ENCODE results near the gene RBBP5. TPM values are rescaled to one million over a fixed set of nuclear protein-coding genes. Genes with fewer than 3 reads are reported as not detected.

Gene RBBP5
- total and polyA plus RNA-seq, 2 donors (not counting 1 experiment from before 2014, with no cell fraction given) = 6.8 to 18.5 TPM

- H2AFZ ChIP-seq (ENCODE audit: insufficient read depth, low read depth, low read length, poor library complexity, severe bottlenecking) = no peak overlapping the region
- Mint-ChIP-seq H3K4me1 (no peaks in the 10 kb centered on the region), H3K27me3 (peaks cover 11% of the 10 kb centered on the region), H3K9me3 (ENCODE audit: insufficient read depth) (no peaks in the 10 kb centered on the region), H3K27ac (no peak overlapping the region), H3K4me3 (no peak overlapping the region)
- 85% methylated on average over 2 of the region's 5 CpGs for WGBS (ENCODE audit: insufficient coverage)
- ATAC-seq (ENCODE audit: low read depth) (no peak), DNase-seq (no peak)
- TF ChIP-seq CTCF (IDR thresholded peaks at IDR 0.05) (no peak), EZH2 (IDR thresholded peaks at IDR 0.05; ENCODE audit: borderline replicate concordance, insufficient read depth, low read depth, low read length, poor library complexity, severe bottlenecking) (no peak)
- H3K4me3 ChIP-seq (ENCODE audit: control extremely low read depth in 1 of 5, extremely low read depth in 1 of 5, insufficient read depth in 1 of 5, low read depth in 2 of 5, low read length in 4 of 5) = no peak overlapping the region
- no peak overlapping the region for H3K9ac ChIP-seq (ENCODE audit: low read length)
- no peaks in the 10 kb centered on the region for H3K79me2 ChIP-seq (ENCODE audit: control insufficient read depth, insufficient read depth, low read length)
- H3K27me3 ChIP-seq (replicated peaks in 1 of 4; ENCODE audit: control extremely low read depth in 1 of 4, control insufficient read depth in 3 of 4, insufficient read depth in 4 of 4, low read length in 3 of 4) = peaks cover 0 to 4% (median 0%) of the 10 kb centered on the region in 4 experiments
- H4K20me1 ChIP-seq (ENCODE audit: control insufficient read depth, insufficient read depth, low read length, poor library complexity, severe bottlenecking) = no peaks in the 10 kb centered on the region
- no peak overlapping the region for H3K4me2 ChIP-seq (replicated peaks; ENCODE audit: low read depth, low read length, poor library complexity, severe bottlenecking)
- H3K27ac ChIP-seq (ENCODE audit: low read length in 2 of 2) = no peak overlapping the region
- H3K36me3 ChIP-seq (replicated peaks in 1 of 2; ENCODE audit: control extremely low read depth in 1 of 2, control insufficient read depth in 1 of 2, extremely low read depth in 1 of 2, insufficient read depth in 2 of 2, low read length in 1 of 2) = no peaks in the 10 kb centered on the region
- no peaks in the 10 kb centered on the region for H3K9me3 ChIP-seq (ENCODE audit: control extremely low read depth in 1 of 3, control insufficient read depth in 2 of 3, insufficient read depth in 1 of 3, low read length in 2 of 3)
- POLR2A ChIA-PET = no interaction called here
- H3K4me1 ChIP-seq (ENCODE audit: control insufficient read depth in 2 of 2, insufficient read depth in 2 of 2, low read length in 2 of 2) = no peaks in the 10 kb centered on the region
- intact Hi-C loops (cut with micrococcal nuclease) = no loop called here
- CTCF ChIA-PET = interaction anchor here (1.1 to 1.3 kb wide), 3 partner anchors 8 to 203 kb away, joined by 3 to 6 read pairs (median 5); no protein-coding TSS in a partner anchor
Observed at GRCh38 chr1:205053296-205053695, 68.5 kb downstream of the RBBP5 start.

- no peaks in the 10 kb centered on the region for H3K36me3 ChIP-seq (replicated peaks in 1 of 2; ENCODE audit: control extremely low read depth in 1 of 2, control insufficient read depth in 1 of 2, extremely low read depth in 1 of 2, insufficient read depth in 2 of 2, low read length in 1 of 2)
- H3K79me2 ChIP-seq (ENCODE audit: control insufficient read depth, insufficient read depth, low read length) = no peaks in the 10 kb centered on the region
- TF ChIP-seq EZH2 (IDR thresholded peaks at IDR 0.05; ENCODE audit: borderline replicate concordance, insufficient read depth, low read depth, low read length, poor library complexity, severe bottlenecking) = no peak
- TF ChIP-seq CTCF (IDR thresholded peaks at IDR 0.05) = no peak
- CTCF ChIA-PET = interaction anchor here (1.1 to 1.3 kb wide), 3 partner anchors 9 to 203 kb away, joined by 3 to 6 read pairs (median 5); no protein-coding TSS in a partner anchor
- H4K20me1 ChIP-seq (ENCODE audit: control insufficient read depth, insufficient read depth, low read length, poor library complexity, severe bottlenecking) = no peaks in the 10 kb centered on the region
- no peak overlapping the region for H3K4me3 Mint-ChIP-seq
- no peak overlapping the region for H3K4me3 ChIP-seq (ENCODE audit: control extremely low read depth in 1 of 5, extremely low read depth in 1 of 5, insufficient read depth in 1 of 5, low read depth in 2 of 5, low read length in 4 of 5)
- H2AFZ ChIP-seq (ENCODE audit: insufficient read depth, low read depth, low read length, poor library complexity, severe bottlenecking) = no peak overlapping the region
- no peak overlapping the region for H3K4me2 ChIP-seq (replicated peaks; ENCODE audit: low read depth, low read length, poor library complexity, severe bottlenecking)
- DNase-seq (no peak), ATAC-seq (ENCODE audit: low read depth) (no peak)
- H3K9me3 ChIP-seq (ENCODE audit: control extremely low read depth in 1 of 3, control insufficient read depth in 2 of 3, insufficient read depth in 1 of 3, low read length in 2 of 3) = no peaks in the 10 kb centered on the region
- H3K9ac ChIP-seq (ENCODE audit: low read length) = no peak overlapping the region
- H3K4me1 ChIP-seq (ENCODE audit: control insufficient read depth in 2 of 2, insufficient read depth in 2 of 2, low read length in 2 of 2) = no peaks in the 10 kb centered on the region
- H3K27me3 Mint-ChIP-seq = peaks cover 15% of the 10 kb centered on the region
- no peak overlapping the region for H3K27ac ChIP-seq (ENCODE audit: low read length in 2 of 2)
- WGBS (ENCODE audit: insufficient coverage) = 94% methylated on average over 5 of the region's 11 CpGs
- peaks cover 0 to 4% (median 0%) of the 10 kb centered on the region in 4 experiments for H3K27me3 ChIP-seq (replicated peaks in 1 of 4; ENCODE audit: control extremely low read depth in 1 of 4, control insufficient read depth in 3 of 4, insufficient read depth in 4 of 4, low read length in 3 of 4)
- no peaks in the 10 kb centered on the region for H3K4me1 Mint-ChIP-seq
- no peak overlapping the region for H3K27ac Mint-ChIP-seq
- intact Hi-C loops (cut with micrococcal nuclease) = no loop called here
- H3K9me3 Mint-ChIP-seq (ENCODE audit: insufficient read depth) = no peaks in the 10 kb centered on the region
- POLR2A ChIA-PET = no interaction called here
Observed at GRCh38 chr1:205052690-205053089, 69.1 kb downstream of the RBBP5 start.

All from B cell (primary cell).